ENCODE measurements around the gene TSPAN18.

TSPAN18 gene

DNA sequence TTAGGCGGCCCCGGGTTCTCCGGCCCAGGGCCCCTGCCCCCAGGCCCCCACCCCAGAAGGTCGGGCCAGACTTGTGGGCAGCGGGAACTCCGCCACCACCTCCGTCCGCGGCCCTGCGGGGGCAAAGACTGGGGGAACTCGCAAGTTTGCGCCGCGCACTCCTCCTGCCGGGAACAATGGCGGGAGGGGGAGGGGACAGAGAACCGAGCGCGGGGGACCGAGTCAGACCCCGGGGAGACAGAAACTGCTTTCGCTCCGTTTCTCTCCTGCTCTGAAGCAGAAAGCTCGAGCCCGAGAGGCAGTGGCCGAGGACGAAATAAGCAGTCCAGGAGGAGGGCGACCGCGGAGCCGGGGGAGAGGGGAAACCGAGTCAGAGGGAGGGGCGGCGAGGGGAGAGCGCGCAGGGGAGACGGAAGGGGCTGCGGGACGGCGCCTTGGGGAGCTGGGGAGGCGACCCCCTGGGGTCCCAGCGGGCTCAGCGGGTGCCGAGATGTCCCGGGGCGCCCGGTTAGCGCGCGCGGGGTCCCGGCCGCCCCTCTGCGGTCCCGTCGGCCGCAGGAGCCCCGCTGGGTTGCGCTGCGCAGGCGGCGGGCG lies 223.4 kb downstream of the TSPAN18 start:
- DNase-seq: peak; percentile 66

DNA sequence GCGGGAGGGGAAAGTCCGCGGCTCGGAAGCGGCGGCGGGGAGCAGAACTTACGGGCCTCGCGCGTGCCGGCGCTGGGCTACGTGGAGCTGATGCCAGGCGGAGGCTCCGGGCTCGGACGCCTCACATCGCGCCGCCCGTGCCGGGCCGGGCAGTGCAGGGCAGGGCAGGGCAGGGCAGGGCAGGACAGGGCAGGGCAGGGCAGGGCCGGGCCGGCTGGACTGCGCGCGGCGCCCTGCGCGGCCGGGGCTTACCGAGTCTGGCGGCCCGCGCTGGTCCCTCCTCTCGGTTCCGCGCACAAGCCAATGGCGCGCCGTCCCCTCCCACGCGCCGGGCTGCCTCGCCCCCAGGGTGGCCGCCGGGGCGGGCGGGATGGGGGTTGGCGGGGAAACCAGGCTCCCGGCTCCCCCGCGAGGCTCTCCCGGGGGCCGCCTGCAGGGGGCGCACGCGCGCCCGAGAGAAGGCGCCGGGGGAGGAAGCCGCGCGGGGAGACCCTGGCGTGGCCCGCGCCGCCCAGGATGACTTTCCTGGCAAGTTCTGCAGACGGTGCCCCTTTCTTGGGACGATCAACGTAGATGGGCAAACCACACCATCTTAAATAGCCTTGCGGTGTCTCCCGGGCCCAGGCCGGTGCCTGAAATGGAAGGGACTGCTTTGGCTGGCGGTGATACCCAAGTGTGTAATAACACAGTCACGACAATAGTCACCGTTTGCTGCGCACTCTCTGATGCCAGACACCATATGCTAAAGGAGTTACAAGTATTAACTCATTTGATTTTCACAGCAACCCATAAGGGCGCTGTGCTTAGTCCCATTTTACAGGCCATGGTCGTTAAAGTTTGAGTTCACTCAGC lies 224.1 kb downstream of the TSPAN18 start, which contains the start of gene TP53I11:
Gene TP53I11, minus strand, starts transcription at position 259 of the 852 bp plus-strand sequence. CDS start 12,548 bp downstream, outside the sequence.
- peak; percentile 84 for DNase-seq

GRCh38 chr11:44952082-44952481 lies 225.3 kb downstream of the TSPAN18 start:
- DNase-seq: no peak

DNA sequence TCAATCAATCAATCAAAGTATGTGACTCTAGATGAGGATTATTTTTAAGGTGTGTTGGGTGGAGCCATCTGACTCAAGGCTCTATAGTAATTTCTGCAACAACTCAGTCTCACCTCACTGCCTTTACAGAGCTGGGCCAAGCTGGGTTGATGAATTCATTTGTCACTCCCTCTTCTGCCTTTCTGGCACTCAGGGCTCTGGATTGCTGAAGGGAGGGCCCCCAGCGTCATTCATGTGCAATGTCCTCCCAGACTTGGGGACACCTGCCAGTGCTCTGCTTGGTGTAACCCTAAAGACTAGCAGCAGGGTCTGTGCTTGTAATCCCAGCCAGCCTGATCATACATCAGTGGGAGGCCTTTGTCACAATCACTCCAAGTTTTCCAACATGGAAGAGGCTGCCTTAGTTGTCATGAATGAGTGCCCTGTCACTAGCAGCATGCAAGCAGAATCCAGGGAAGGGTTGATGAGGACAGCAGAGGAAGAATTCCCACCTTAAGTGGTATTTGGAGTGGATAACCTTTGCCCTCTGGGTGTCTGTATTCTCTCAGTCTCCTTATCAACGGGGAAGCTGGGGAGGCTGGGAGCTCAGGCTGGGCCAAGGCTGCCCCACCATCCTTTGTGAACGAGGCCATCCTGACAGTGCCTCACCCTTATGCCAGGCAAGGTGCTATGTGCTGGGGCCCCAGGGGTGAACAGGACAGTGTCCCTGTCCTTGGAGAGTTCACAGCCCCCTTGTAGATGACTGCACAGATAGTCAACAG lies 225.9 kb downstream of the TSPAN18 start:
- DNase-seq: no peak

DNA sequence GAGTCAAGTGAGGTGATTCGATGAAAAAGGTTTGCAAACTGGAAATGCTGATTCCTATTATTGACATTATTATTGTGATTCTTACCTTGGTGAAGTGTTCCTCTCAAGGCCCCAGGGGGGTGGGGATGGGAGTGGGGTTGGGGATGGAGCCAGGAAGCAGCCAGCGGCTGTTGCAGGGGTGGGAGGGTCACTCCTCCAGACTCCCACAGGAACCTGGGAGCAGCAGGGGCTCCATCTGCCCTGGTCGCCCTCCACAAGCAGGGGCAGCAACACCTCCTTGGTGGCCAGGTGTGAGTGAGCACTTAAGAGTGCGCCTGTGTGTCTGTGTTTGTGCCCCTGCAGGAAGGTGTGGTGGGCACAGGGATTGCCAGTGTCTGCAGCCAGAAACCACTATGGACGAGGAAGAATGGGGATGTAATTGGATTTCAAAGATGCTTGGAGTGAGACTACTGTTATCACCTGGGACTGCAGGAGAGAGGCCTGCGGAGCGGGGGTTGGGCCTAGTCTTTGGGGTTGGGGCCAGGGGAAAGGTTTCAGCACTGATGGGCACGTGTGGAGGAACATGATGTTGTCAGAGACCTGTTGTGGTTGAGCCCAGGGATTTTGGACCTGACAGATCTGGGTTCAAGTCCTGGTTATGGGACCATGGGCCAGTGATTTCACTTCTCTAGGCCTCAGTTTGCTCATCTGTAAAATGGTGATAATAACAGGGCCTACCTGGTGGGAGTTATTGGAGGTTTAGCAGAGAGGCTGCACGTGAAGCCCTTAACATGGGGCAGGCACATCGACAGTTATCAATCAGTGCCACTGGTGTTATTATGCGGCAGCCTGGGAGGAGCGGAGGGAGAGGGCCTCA lies 227.5 kb downstream of the TSPAN18 start:
- no peak for DNase-seq

- DNase-seq: no peak
These were observed 228.4 kb downstream of the TSPAN18 start for GRCh38 chr11:44955015-44955738.

GRCh38 chr11:44957040-44957515 lies 230.3 kb downstream of the TSPAN18 start:
- DNase-seq: no peak

DNA sequence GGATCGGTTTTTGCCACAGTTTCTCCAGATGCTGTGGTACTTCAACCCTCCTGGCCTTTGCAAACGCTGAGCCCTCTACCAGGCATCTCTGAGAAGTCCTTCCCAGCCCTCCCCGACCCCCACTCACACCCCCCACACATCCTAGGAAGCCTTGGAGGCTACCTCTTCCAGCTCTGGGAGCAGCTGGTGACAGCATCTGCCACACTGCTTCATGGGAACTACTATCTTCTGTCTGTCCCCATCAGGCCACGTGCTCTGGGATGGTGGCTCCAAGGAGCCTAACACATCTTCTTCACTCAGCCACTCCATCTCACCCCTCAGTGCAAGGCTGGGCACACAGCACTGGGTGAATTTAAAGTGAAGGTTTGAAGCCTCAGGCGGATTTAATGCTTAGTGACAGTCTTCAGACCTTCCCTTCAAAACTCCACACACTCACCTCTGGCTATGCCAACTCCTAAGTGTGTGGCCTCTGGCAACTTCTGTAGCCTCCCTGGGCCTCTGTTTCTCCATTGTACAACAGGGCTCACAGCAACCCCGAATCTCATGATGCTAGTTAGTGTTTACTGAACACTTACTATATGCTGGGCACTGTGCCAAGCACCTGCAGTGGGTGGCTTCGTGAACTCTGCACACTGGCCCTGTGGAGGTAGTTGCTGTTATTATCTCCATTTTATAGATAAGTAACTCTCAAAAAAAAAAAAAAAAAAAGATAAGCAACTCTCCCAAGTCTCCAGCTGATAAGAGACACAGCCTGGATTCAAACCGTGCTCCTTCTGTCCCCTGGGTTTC lies 231.2 kb downstream of the TSPAN18 start:
- no peak for DNase-seq

- DNase-seq: no peak
These were observed 232.3 kb downstream of the TSPAN18 start for GRCh38 chr11:44959064-44959463.

DNA sequence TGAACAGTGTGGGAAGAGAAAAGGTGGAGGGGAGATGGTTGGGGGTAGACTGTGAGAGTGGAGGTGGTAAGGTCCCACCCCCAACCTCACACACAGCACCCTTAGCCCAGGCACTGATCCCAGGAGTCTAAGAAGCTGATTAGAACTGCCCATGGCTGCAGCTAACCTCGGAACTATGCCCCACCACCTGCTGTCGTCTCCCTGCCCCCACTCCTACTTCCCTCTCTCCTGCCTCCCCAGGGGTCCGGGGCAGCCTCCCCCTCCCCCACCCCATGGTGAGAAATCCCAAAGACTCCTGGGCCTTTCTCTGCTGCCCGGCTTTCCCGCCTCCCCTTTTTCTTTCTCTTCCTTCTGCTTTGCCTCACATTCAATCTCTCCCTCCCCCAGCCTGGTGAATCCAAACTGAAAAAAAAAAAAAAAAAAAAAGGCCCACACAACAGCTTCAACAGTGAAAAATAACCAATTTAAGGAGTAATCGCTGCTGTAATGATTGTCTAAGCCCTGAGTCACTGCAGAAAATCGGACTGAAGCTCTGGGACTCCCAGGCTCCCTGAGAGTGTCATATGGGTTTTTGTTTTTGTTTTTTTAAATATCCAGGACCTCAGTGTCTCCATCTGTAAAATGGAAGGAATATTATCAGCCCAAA lies 233.6 kb downstream of the TSPAN18 start:
- DNase-seq: no peak

DNA sequence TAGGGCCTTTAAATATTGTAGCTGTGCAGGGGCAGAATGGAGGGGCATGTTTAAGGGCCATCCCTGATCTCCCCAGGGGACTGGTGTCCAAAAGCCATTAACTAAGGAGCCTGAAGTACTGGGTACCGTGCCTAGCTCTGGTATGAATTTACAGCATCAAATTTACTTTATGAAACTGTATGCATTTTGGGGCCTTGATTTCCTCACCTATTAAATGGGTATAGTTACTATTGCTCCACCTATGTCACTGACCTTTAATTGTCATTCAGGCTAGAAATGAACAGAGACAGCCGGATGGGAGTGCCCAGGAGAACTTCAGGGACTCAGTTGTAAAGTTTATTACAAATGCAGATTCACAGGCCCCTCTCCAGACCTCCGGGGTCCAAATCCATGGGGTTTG lies 235.7 kb downstream of the TSPAN18 start:
- DNase-seq: no peak

DNA sequence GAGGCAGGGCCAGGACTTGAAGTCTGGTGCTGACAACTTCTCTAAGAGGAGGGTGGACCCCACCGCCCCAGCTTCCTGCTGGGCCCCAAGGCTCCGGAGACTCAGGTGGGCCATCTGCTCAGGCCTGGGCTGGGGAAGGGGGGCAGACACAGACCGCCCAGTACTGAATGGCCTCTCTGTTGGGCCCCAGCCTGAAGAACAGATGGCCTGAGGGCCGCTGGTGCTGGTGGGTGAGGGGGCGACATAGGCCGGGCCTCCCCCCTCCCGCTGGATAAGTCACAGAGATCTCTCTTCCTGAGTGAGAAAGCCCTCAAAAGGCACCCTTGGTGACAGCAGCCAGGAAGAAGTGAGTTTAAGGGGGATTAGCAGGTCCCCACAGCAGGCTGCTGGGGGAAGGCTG lies 236.4 kb downstream of the TSPAN18 start:
- DNase-seq: no peak

GRCh38 chr11:44963948-44964347 lies 237.2 kb downstream of the TSPAN18 start:
- DNase-seq: no peak

- DNase-seq: no peak
These were observed 237.9 kb downstream of the TSPAN18 start for GRCh38 chr11:44964526-44965209.

GRCh38 chr11:44966694-44967093 lies 239.9 kb downstream of the TSPAN18 start:
- DNase-seq: no peak

DNA sequence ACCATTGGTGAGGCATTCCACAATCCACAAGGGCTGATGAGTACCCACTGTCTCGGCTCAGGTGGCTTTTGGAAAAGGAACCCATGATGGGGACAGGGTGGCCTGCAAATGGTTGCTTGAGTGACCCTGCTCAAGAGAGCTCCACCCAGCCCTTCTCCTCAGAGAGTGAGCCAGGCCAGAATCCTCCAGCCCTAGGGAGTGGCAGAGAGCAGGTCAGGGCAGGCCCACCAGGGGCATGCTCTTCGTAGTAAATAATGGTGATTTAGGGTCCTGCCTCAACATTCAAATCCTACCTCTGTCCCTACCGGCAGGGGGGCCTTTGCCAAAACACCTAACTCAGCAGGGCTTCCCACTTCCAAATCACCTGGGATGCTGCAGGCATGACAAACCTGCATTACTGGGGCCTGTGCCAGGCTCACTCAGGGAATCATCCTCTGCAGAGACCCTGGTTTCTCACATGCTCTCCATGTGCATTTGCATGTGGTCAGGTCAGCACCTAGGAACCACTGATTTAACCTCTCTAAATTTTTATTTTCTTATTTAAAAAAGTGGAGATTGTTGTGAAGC lies 241.3 kb downstream of the TSPAN18 start:
- DNase-seq: no peak

DNA sequence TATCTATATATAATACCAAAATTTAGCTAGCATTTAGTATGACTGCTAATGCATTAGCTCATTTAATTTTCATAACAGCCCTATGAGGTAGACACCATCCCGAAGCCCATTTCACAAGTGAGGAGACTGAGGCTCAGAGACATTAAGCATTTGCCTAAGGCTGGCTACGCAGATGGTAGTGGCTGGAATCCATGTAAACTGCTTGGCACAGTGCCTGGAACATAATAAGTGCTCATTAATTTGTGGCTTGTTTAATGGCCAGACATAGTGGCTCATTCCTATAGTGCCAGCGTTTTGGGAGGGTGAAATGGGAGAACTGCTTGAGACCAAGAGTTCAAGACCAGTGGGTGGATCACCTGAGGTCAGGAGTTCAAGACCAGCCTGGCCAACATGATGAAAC lies 241.7 kb downstream of the TSPAN18 start:
- DNase-seq: no peak

- no peak for DNase-seq
These were observed 243.0 kb downstream of the TSPAN18 start for GRCh38 chr11:44969651-44970252.

- no peak for DNase-seq
These were observed 243.5 kb downstream of the TSPAN18 start for GRCh38 chr11:44970293-44970692.
